NCI-H226 (cell line): ENCODE measurements around the gene ST6GALNAC5.
"Not testable (repeated sequence)": the region's sequence is repeated elsewhere in the genome, so short reads cannot be mapped to it uniquely, and the experiment has no call there.

Experiments used
- DNase-seq: peaks from one replicate; pipeline ENCODE4 v3.0.0-alpha.2; 2015

ST6GALNAC5 gene

DNA sequence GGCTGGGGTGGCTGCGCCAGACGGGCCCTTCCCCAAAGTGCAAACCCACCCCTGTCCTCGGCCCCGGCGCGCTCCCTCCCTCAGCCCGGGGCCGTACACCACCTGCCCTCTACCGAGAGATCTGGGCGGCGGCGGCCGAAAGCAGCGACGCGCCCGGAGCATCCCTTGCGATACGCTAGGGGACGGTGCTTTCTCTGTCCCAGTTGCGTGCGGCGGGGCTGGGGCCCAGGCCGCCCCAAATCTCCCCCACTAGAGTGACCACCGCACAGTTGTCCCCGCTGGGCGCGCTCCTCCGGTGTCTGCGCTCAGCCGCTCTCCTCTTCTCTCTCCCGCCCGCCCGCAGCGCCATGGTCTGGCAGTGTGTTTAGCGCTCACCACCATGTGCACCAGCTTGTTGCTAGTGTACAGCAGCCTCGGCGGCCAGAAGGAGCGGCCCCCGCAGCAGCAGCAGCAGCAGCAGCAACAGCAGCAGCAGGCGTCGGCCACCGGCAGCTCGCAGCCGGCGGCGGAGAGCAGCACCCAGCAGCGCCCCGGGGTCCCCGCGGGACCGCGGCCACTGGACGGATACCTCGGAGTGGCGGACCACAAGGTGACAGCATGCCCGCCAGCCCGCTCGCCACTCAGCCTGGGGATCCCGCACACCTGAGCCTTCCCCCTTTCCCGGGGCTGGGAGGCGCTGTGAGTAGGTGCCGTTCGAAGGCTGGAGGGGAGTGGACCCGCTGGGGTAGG is 1.0 kb downstream of the ST6GALNAC5 start:
- no peak for DNase-seq

DNA sequence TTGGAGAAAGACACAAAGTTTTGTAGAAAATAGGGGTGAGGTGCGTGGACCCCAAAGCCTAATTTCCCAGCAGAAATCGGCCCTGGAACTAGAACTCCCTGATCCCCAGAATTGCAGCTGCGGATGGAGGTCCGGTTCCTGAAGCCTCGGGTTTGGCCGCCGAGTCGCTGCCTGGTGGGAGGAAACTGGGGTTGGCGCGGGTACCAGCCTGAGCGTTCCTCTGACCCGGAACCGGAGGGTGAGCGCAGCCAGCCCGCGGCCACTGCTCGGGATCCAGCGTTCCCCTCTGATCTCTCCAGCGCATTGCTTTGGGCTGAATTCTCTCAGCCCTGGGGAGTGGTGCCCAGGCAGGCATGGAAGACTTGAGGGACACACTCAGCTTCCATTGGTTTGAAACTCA is 1.6 kb downstream of the ST6GALNAC5 start:
- no peak for DNase-seq

DNA sequence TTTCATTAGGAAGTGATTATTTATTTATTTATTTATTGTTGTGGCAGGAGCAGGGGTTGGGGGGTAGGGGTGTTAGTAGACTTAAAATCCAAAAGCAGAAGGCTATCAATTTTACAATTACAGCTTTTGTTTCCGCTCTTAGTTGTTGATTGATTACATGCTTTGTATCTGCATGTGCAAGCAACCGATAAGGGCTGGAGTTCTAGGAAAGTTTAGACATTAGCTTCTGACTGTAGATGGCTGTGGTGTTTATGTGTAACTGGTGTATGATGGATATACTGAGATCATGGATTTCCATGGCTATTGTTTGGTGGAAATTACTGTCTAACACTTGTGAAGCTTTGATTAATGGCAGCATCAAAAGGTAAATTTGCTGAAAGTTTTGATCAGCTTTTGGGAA is 2.8 kb downstream of the ST6GALNAC5 start:
- DNase-seq: no peak

DNA sequence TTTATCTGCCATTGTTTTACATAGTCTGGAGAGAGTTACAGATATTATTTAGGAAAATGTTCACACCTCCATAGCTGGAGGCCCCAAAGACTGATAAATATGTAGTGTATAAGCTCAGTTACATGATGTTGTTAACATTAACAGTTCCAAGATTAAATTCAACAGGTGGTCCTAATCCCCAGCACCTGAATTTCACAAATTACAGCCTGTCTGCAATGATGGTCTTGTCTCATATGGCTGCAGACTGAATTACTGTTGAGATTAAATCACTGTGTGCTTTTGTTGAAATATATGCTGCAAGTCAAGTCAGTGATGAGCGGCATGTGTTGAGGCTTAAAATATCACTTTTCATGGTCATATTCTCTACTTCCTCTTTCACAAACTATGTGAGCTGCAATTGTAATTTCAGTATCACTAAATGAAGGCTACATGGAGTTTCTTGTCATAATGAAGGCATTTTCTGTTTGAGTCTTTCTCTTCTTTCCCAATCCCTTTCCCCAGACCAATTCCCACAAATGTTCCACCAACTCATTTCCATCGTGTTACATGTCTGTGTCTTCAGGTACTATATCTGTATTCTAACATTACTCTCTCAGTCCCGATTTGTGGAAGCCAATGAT is 4.2 kb downstream of the ST6GALNAC5 start:
- no peak for DNase-seq

DNA sequence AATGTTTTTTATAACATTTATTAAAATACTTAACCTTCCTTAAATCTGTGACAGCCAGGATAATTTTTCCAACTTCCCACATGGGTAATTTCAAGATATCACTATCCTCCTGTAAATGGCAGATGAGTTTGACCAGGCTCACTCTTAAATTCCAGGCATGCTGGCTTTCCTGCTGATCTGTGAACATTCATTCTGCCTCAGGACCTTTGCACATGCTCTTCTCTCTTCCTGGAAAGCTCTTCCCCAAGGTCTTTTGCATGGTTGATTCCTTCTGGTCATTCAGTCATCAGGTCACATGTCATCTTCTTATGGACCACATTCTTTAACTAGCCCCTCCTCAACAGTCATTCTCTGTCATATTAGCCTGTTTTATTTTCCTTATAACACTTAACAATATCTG is 5.7 kb downstream of the ST6GALNAC5 start:
- no peak for DNase-seq

DNA sequence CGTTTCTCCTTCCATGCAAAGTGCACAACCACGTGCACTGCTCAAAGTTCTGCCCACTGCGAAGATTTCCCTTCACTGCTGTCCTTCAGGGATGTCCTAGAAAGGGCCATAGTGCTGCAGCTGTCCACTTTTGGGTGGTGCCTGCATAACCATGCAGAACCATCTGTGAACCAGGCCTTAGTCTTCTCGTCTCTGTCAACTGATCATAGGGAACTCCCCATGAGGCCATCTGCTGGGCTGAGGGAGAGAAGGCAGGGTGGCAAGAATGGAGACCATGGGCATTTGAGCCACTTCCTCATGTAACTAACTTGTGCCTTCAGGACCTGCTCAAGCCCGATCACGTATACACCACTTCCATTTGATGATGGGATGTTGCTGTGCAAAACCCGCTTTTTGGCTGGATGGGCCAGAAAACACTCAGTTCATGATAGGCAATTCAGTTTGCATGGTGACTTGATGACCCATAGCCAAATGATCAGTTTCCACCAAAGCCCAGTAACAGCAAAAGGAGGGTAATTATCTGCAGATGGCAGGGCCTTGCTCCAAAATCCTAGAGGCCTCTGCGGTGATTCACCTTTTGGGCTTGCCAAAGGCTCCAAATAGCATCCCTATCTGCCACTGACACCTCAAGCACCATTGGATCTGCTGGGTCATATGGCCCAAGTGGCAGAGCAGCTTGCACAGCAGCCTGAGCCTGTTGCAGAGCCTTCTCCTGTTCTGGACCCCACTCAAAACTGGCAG is 9.5 kb downstream of the ST6GALNAC5 start:
- DNase-seq: no peak

DNA sequence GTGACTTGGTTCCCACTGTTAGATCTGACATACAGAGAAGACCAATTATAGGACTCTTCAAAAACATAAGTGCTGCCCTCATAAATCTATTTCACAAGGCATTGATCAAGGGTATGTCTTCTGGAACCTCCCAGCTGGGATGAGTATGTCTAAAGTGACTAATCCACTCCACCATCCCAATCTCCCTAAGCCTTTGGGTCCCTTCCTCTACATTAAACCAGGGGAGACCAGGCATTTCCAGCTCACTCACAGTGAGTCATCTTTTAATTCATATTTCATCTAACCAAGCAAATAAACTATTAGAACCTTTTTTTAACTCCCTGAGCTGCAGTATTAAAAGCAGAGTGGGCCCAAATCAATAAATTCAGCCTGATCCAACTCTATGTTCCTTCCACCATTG is 11.7 kb downstream of the ST6GALNAC5 start:
- not testable (repeated sequence) for DNase-seq

DNA sequence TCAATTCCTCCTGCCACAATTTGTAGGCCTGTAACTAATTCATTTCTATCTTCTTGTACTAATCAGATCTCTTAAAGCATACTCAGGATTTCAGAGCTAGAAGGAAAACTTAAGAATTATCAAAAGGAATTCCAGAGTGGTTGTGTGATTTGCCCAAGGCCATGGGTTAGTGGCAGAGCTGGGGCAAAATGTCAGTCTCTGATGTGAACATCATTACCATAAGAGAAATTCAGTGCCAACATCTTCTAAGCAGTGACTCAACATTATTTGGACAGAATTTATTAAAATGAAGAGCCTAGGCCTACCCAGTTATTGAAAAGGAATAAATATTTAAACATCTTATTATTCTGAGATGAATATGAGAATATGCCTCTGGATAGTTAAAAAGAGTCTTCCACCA is 14.5 kb downstream of the ST6GALNAC5 start:
- DNase-seq: peak; percentile 39

DNA sequence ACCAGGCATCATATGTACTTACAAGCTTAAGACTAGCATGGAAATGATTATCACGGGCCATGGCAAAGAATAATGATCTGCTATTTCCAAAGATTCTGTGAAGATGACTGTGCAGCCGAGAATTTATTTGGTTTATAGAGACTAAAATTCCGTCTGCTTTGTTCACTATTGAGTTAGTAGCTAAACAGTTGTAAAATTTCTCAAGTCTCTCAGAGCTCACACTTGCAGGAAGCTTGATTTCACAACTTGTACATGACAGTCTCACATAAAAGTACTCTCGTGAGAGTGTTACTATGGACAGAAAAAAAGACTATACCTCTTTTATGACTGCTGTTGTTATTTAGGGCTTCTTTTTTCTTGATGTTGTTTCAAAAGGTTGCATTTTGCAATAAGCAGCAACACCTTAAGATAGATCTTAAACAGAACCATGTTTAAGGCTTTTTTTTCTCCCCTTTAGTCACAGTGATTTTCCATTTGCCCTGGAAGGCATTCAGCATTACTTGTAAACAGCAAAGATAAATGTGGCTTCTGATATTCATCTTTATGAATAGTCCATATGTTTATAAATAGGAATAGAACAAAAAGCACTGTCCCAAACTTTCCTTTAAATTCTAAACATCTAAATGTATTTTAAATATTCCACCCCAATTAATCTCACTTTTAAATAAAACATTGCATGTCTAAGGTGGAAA is 24.8 kb downstream of the ST6GALNAC5 start:
- DNase-seq: no peak

DNA sequence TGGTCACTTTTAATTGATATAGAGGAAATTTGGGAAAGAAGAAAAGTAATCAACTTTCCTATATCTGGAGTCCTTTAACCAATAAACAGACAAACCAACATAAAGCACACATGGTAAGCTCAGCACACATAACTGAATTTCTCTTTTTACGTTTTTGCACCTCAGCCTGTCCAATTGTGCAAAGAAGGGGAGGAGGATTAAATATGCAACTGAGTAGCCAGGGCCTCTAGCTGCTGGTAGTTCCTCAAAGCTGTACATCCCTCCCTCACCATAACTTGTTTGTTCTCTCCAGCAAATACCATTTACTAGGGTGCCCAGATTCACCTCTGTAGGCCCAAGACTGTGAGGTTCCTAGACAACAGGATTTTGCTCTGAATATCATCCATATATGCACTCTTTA is 25.4 kb downstream of the ST6GALNAC5 start:
- no peak for DNase-seq

DNA sequence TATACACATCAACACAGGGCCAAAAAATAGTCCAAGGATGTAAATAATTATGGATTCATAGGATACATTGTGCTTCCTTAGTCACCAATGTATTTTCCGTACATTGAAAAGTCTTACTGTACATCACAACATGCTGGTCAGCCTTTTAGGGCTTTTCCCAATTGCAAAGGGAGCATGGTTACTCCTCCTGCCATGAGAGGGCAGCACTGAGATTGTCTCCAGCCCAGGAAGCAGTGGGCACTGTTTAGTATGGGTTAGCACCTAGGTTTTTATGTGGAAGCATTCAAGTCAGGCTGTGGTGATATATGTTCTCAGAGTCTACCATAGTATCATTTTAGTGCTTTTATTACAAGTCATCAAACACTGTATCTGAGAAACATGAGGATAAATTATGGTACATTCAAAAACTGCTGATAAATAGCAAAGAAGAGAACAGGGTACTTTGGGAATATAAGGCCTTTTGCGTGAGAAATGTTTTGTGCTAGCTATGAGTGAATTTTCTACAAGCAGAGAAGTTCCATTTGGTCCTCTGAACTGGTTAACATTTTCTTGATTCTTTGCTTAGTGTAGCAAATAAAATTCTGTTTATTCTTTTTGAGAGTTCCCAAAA is 34.0 kb downstream of the ST6GALNAC5 start:
- DNase-seq: peak; percentile 40

DNA sequence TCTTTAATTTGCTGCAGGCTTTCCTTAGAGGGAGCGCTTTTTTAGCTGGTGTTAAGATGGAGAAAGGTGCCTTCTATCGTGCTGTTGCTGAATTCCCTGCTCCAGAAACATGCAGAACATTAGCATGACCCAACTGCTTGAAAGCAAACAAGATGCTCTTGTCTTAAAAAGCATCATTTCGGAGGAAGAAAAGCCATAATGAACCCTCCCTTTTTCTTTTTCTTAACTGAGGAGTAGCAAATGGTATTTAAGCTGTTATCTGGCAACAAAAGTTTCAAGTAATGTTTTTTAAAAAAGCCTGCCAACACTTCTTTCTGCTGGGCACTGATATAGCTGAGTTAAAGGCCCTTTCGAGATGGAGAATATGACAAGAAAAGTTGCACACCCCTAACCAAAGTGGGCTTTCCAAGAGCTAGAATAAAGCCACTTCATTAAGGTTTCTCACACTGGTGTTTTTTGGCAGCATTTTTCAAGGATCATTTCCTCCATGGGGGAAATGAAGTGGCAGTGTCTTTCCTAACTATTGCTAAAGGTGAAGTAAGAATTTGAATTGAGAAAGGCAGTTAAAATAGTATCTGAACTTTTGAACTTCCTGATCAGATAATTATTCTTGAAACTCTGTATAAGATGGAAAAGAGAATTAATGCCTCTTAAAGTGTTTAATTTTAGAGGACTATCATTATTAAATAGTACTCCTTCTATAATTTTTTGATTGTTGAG is 38.8 kb downstream of the ST6GALNAC5 start:
- no peak for DNase-seq

DNA sequence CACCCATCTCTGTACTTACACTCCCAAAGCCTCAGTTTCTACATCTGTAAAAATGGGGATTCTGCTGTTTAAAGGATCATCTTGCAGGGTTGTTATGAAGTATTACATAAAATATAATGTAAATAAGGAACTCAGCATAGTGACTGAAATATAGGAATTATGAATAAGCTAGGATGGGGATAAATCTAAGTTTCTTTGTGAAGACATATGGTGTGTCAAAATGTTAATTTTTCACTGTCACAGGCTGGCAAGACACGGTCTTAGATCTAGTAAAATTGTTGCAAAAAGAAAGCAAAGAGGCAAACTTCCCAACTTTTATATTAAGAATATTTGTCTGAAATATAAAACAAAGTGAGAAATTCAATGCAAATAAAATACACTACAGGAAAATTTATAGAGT is 42.0 kb downstream of the ST6GALNAC5 start:
- no peak for DNase-seq

DNA sequence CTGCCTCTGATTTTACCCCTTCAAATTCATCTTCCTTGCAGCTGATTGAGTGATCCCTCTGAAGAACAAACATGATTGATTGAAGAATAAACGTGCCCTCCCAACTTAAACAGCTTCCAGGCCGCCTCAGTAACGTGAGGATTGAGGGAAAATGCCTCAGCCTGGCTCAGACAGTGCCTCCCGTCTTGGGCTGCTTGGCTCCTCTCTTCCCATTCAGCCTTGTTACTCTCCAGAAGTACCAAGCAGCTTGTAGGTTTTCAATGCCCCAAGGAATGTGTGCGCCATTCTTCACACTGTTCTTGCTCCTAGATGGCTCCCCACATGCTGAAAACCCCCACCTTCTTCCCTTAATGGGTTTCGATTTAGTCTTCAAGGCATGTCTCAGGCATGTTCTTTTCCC is 51.8 kb downstream of the ST6GALNAC5 start:
- DNase-seq: no peak

DNA sequence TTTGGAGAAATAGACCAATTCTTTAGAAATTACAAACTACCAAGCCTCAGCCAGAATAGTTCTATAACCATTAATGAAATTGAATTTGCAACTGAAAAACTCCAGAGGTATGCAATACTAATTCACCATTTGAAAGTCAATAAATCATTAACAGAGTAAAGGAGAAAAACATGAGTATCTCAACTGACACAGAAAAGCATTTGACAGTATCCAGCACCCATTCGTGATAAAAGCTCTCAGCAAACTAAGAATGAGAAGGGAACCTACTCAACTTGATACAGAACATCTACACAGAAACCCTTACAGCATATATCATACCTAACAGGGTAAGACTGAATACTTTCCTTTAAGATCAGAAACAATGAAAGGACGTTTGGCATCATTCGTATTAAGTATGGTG is 54.3 kb downstream of the ST6GALNAC5 start:
- no peak for DNase-seq

DNA sequence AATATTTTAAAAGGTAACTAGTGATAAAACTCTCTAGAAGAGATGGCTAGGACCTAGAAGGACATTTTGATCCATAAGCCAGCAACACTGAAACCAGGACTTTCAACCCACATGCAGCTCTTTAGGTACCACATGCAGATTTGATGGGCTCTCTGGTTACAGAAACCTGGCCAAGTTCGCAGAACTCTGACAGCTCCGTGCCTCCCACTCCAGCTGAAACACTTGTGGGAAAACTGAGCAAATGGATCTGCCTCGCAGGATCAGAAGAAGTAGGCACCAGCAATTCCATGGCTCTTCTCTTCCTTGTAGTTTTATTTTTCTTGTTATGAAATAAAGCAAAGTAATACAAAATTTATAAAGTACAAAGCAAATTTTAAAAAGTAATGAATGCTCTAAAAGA is 58.5 kb downstream of the ST6GALNAC5 start:
- DNase-seq: no peak

DNA sequence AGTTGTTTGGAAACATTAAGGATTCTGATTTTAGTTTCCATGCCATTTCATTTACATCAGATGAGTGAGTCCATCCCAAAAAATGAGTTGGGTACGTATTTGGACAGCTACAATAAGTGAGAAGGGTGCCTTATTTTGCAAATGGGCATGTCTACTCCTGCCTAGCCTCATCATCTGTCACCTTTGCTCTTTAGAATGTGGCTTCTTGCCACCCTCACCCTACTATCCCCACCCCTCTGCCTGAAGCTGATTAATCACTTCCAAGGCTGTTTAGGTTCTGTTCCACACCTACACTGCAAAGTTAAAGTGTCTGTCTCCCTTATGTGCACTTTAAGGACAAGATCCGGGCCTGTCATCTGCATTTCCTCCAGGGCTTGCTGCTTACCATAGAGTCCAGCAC is 61.2 kb downstream of the ST6GALNAC5 start:
- DNase-seq: no peak

DNA sequence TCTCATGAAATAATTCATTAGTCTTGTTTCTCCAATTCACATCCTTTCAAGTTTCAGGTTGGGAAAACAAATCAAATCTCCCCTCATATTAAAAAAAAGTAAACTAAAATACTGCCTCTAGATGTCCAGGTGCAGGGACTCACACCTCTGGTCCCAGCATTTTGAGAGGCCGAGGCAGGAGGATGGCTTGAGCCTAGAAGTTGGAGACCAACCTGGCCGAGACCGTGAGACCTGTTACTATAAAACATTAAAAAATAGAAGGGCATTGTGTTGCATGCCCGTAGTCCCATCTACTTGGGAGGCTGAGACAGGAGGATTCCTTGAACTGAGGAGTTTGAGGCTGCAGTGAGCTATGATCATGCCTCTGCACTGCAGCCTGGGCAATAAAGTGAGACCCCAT is 61.9 kb downstream of the ST6GALNAC5 start:
- DNase-seq: no peak

DNA sequence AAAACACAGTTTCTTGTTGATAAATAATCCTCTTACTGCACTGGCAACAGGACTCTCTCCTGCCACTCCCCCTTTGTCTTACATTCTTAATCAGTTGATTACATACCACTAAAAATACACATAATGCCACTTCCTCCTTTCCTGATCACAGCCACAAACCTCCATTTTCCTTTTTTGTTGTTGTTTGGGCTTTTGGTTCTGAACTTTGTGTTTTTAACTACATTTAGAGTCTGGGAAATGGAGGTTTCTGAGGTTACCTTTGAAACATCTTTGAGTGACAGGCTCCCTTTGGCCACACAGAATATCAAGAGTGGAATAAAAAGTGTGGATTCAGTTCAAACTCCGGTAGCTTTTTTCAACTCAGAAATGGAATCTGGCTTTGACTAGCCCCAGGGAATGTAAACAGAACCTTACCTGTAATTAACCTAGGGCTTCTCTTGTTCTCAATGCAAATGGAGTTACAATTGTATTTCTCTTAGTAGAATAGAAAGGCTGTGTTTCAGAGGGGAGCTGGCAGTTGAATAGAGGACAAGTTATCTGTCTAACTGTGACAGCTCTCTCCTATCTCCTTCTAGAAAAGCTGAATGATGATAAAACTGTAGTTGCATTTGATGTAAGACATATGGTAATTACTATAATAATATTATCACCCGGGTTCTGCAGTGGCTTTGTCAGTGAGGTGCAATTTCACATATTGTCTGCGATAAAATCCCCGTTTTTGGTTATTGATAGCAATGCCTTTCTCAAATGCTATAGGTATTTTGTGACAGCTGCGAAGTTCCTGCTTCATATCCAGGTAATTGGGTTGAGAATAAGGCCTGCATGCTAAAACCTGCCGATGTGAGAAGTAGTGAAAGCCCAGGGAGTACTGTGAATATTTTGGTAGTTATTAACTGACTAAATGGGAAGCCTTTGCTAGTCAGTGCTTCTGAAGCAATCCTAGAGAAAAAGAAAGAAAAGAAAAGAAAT is 66.9 kb downstream of the ST6GALNAC5 start:
- no peak for DNase-seq

DNA sequence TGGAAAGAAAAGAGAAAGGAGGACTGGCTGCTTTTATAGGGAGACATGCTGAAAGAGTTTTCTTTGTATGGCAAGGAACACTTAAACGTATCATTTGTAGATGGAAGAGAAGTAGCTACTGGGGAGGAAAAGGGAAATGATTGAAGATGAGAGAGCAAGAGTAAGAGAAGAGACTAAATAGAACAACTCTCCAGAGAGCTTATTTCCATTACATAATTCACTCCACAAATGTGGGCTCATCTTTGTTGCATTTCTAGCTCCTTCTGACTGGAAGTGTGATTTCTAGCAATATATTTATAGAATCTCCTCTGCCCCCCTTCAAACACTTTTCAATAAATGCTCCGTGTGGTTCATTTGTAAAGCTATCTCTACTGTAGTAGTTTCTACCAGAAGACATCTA is 71.0 kb downstream of the ST6GALNAC5 start:
- no peak for DNase-seq
